Endothelial cell of umbilical vein (primary cell): ENCODE data around the gene UBE2K. TPM values are rescaled to one million over a fixed set of nuclear protein-coding genes. Genes with fewer than 3 reads are reported as not detected.

ENCODE experiments used
- BruUV-seq: library from RNA; stranded (reverse); fragments of 400-500 nt; replicated peaks from 2 replicates; lab custom pipeline; 2021; lab: Mats Ljungman, UMichigan
- CTCF ChIA-PET: fragments of 300-600, 350-600 bp; sonication (Branson Sonifier 250); formaldehyde crosslinking; loops from one replicate; lab custom pipeline; 2021; ENCODE audit warnings: antibody characterized with exemption, inconsistent platforms; lab: Charles Lee
- POLR2A ChIA-PET: fragments of 300-600, 350-600 bp; sonication (Branson Sonifier 250); formaldehyde crosslinking; loops from one replicate; lab custom pipeline; 2021; ENCODE audit warnings: antibody characterized with exemption, inconsistent platforms; lab: Charles Lee
- DNase-seq: peaks from one replicate; pipeline ENCODE4 v3.0.0-alpha.2; 2011; ENCODE audit warnings: low read depth, low spot score
- FAIRE-seq: peaks from 2 replicates; lab custom pipeline; 2011; peaks lifted over from hg19 to GRCh38; lab: Jason Lieb, UNC
- H2AFZ ChIP-seq: 2 replicates; pipeline ENCODE4 v1.6.0; 2012; ENCODE audit warnings: low read depth, low read length, control low read depth, inconsistent platforms
- H3K27ac ChIP-seq: 2 replicates; pipeline ENCODE4 v1.5.1; 2011; ENCODE audit warnings: low read depth, mild to moderate bottlenecking, control low read depth, low read length, moderate library complexity; ENCODE audit not compliant: insufficient read depth
- H3K27me3 ChIP-seq, 2 experiments: 2 replicates each; pipeline versions ENCODE4 v1.6.0 to v1.6.1; 2011; ENCODE audit warnings: low read length in 2 of 2, mixed read lengths in 1 of 2; ENCODE audit not compliant: control insufficient read depth in 2 of 2, insufficient read depth in 2 of 2
- H3K36me3 ChIP-seq, 2 experiments: 2 replicates in 1 of 2; 3 replicates in 1 of 2; pipeline ENCODE4 v1.5.1; 2011; ENCODE audit warnings: low read length in 2 of 2, mild to moderate bottlenecking in 1 of 2, moderate library complexity in 1 of 2; ENCODE audit not compliant: control insufficient read depth in 2 of 2, insufficient read depth in 2 of 2; ENCODE audit errors: extremely low read depth in 1 of 2
- H3K4me1 ChIP-seq: 3 replicates; pipeline ENCODE4 v1.5.1; 2011; ENCODE audit warnings: mild to moderate bottlenecking, low read length; ENCODE audit not compliant: control insufficient read depth, insufficient read depth; ENCODE audit errors: extremely low read depth
- H3K4me2 ChIP-seq: 2 replicates; pipeline ENCODE4 v1.6.1; 2011; ENCODE audit warnings: low read length, control low read depth, mixed read lengths; ENCODE audit not compliant: insufficient read depth
- H3K4me3 ChIP-seq, 3 experiments: fragments of 200-600 bp in 1 of 3; sonication (generic), shearing (Covaris generic) in 1 of 3; replicated peaks in 1 of 3; 2 replicates each; pipeline ENCODE4 v1.5.1; 2011 to 2016; ENCODE audit warnings: control low read depth in 3 of 3, low read length in 3 of 3, mild to moderate bottlenecking in 2 of 3, inconsistent platforms in 1 of 3, low read depth in 1 of 3, moderate library complexity in 1 of 3; ENCODE audit not compliant: insufficient read depth in 1 of 3
- H3K79me2 ChIP-seq: 2 replicates; pipeline ENCODE4 v1.6.0; 2012; ENCODE audit warnings: low read length, inconsistent platforms; ENCODE audit not compliant: control insufficient read depth, insufficient read depth
- H3K9ac ChIP-seq: replicated peaks from 2 replicates; pipeline ENCODE3; 2011; ENCODE audit warnings: low read length, control low read depth; ENCODE audit not compliant: insufficient read depth; ENCODE audit errors: extremely low read depth
- H3K9me1 ChIP-seq: replicated peaks from 3 replicates; pipeline ENCODE4 v1.6.0; 2011; ENCODE audit warnings: mild to moderate bottlenecking, low read length; ENCODE audit not compliant: control insufficient read depth, insufficient read depth; ENCODE audit errors: extremely low read depth
- H3K9me3 ChIP-seq: replicated peaks from 2 replicates; pipeline ENCODE4 v1.5.1; 2012; ENCODE audit warnings: low read length, inconsistent platforms; ENCODE audit not compliant: control insufficient read depth, insufficient read depth
- H4K20me1 ChIP-seq: replicated peaks from 2 replicates; pipeline ENCODE3; 2011; ENCODE audit warnings: mild to moderate bottlenecking, low read length; ENCODE audit not compliant: control insufficient read depth, insufficient read depth; ENCODE audit errors: extremely low read depth
- GATA2 ChIP-seq: IDR thresholded peaks from 2 replicates; pipeline ENCODE4 v1.7.0; 2011; ENCODE audit warnings: low read depth, mild to moderate bottlenecking, moderate library complexity, mixed read lengths, low read length; ENCODE audit not compliant: insufficient read length, insufficient read depth
- MYC ChIP-seq: IDR thresholded peaks from one replicate; pipeline ENCODE4 v1.6.1; 2011; ENCODE audit warnings: mild to moderate bottlenecking, low read depth, low read length
- POLR2A ChIP-seq: IDR thresholded peaks from 2 replicates; pipeline ENCODE4 v1.6.1; 2012; ENCODE audit warnings: low read depth, mild to moderate bottlenecking, control low read depth, low read length
- POLR2AphosphoS5 ChIP-seq: IDR thresholded peaks from 2 replicates; pipeline ENCODE4 v1.6.1; 2012; ENCODE audit warnings: low read depth, mild to moderate bottlenecking, control low read depth, low read length, moderate library complexity; ENCODE audit not compliant: insufficient read depth
- dilution Hi-C: fragments of 300-500 bp; cut with MboI; formaldehyde crosslinking; loops from one replicate; pipeline ENCODE4 v1.15.0; 2019; ENCODE audit warnings: low sequenced_read_pairs; ENCODE audit not compliant: extremely low pct_ligation_motif_present
- intact Hi-C: fragments of 100-400 bp; cut with micrococcal nuclease; formaldehyde crosslinking; loops from one replicate; pipeline ENCODE4 v1.10.0; 2022
- polyA plus RNA-seq, 4 experiments: library from polyadenylated mRNA; depleted of rRNA in 3 of 4; stranded (reverse) in 3 of 4; unstranded in 1 of 4; fragments of >200 nt; gene quantifications; 2 replicates each; pipeline versions ENCODE4 v1.2.1 to v1.2.3, GENCODE V29; 2011 to 2012; ENCODE audit warnings: missing spikeins in 1 of 4
- total RNA-seq: library from RNA; stranded (reverse); gene quantifications from 2 replicates; pipeline ENCODE4 v1.2.3, GENCODE V29; 2021
- TF ChIP-seq, protein P1 (sequence below): IDR thresholded peaks from 2 replicates; pipeline ENCODE4 v1.6.1; 2011; ENCODE audit not compliant: insufficient read depth, insufficient read length
- TF ChIP-seq, protein P2 (sequence below), 2 donors: IDR thresholded peaks; 1 replicate in 1 of 2; 2 replicates in 1 of 2; pipeline ENCODE4 v1.5.1; 2011; ENCODE audit warnings: low read length in 2 of 2, mild to moderate bottlenecking in 2 of 2, moderate library complexity in 2 of 2, control low read depth in 1 of 2, inconsistent platforms in 1 of 2, low read depth in 1 of 2; ENCODE audit not compliant: insufficient read depth in 1 of 2; ENCODE audit errors: extremely low read depth in 1 of 2

The UBE2K gene
- total and polyA plus RNA-seq, 2 donors (not counting 3 experiments of a cell fraction or from before 2014, with no cell fraction given) = 32.5 to 97.8 TPM

DNA sequence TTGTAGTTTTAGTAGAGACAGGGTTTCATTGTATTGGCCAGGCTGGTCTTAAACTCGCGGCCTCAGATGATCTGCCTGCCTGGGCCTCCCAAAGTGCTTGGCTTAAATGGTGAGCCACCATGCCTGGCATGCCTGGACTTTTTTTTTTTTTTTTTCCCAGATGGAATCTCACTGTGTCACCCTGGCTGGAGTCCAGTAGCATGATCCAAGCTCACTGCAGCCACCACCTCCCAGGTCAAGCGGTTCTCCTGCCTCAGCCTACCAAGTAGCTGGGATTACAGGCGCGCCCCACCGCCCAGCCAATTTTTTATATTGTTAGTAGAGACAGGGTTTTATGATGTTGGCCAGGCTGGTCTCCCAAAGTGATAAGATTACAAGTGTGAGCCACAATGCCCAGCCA, 8.4 kb downstream of the UBE2K start:
- Histone ChIP-seq H3K9me1 (no peaks in the 10 kb centered on the region), H4K20me1 (peaks cover 19% of the 10 kb centered on the region), H3K4me3 (no peak overlapping the region), H3K27ac (no peak overlapping the region), H3K36me3 (peaks cover 0 to 4% of the 10 kb centered on the region in 2 experiments), H2AFZ (no peak overlapping the region), H3K9me3 (no peaks in the 10 kb centered on the region), H3K9ac (no peak overlapping the region), H3K79me2 (peaks cover 97% of the 10 kb centered on the region), H3K4me2 (no peak overlapping the region), H3K27me3 (no peaks in the 10 kb centered on the region), H3K4me1 (no peaks in the 10 kb centered on the region)
- BruUV-seq = no TSS peak
- ChIA-PET CTCF (interaction anchor here (1.6 to 1.8 kb wide), 2 partner anchors 14 to 237 kb away, joined by 3 to 4 read pairs; no protein-coding TSS in a partner anchor), POLR2A (interaction anchor here (0.6 kb wide), 1 partner anchor 13 kb away, joined by 4 read pairs; no protein-coding TSS in a partner anchor)
- TF ChIP-seq MYC = no peak
- TF ChIP-seq, protein P1, sequence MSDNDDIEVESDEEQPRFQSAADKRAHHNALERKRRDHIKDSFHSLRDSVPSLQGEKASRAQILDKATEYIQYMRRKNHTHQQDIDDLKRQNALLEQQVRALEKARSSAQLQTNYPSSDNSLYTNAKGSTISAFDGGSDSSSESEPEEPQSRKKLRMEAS = no peak
- no peak for TF ChIP-seq POLR2A
- TF ChIP-seq, protein P2, sequence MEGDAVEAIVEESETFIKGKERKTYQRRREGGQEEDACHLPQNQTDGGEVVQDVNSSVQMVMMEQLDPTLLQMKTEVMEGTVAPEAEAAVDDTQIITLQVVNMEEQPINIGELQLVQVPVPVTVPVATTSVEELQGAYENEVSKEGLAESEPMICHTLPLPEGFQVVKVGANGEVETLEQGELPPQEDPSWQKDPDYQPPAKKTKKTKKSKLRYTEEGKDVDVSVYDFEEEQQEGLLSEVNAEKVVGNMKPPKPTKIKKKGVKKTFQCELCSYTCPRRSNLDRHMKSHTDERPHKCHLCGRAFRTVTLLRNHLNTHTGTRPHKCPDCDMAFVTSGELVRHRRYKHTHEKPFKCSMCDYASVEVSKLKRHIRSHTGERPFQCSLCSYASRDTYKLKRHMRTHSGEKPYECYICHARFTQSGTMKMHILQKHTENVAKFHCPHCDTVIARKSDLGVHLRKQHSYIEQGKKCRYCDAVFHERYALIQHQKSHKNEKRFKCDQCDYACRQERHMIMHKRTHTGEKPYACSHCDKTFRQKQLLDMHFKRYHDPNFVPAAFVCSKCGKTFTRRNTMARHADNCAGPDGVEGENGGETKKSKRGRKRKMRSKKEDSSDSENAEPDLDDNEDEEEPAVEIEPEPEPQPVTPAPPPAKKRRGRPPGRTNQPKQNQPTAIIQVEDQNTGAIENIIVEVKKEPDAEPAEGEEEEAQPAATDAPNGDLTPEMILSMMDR (IDR thresholded peaks at IDR 0.05; ENCODE audit: extremely low read depth in 1 of 2, insufficient read depth in 1 of 2, low read depth in 1 of 2, low read length in 2 of 2) = no peak
- no peak for TF ChIP-seq GATA2
- no peak for TF ChIP-seq POLR2AphosphoS5
- FAIRE-seq (no peak), DNase-seq (peak; percentile 62)
- intact Hi-C loops = no loop called here
- dilution Hi-C loops = no loop called here
